ENCODE results near the gene CMC1. TPM values are rescaled to one million over a fixed set of nuclear protein-coding genes. Genes with fewer than 3 reads are reported as not detected.
A peak's percentile ranks its signal among the peaks of the same experiment; 100 is the strongest.

Gene CMC1
- total and polyA plus RNA-seq, 9 of the 15 experiments (the other 6 are each of a cell fraction or from before 2014, with no cell fraction given), result 15.9 to 74.6 (median 48.9) TPM

DNA sequence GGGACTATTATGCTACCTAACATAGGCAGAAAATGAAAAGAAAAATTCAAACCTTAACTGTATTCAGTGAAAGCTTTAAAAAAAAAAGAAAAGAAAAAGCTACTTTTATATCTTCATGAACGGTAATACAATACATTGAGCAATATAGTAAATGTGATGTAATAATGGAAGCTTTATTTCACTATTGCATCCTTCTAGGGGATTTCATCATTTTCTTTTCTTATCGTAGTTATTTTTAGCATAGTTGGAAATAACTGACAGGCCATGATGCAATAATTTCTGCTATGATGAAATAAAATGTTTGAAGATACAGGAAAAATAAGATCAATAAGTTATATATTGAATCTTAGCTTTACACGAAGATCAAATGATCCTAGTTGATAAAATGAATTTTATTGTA lies 66.8 kb downstream of the CMC1 start (continued):
- no peak for TF ChIP-seq ZNF174 (CRISPR knock-in tag; IDR thresholded peaks at IDR 0.05)
- TF ChIP-seq, protein P1, sequence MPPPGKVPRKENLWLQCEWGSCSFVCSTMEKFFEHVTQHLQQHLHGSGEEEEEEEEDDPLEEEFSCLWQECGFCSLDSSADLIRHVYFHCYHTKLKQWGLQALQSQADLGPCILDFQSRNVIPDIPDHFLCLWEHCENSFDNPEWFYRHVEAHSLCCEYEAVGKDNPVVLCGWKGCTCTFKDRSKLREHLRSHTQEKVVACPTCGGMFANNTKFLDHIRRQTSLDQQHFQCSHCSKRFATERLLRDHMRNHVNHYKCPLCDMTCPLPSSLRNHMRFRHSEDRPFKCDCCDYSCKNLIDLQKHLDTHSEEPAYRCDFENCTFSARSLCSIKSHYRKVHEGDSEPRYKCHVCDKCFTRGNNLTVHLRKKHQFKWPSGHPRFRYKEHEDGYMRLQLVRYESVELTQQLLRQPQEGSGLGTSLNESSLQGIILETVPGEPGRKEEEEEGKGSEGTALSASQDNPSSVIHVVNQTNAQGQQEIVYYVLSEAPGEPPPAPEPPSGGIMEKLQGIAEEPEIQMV (tag; conservative IDR thresholded peaks at IDR 0.05; ENCODE audit: low read depth), result no peak
- TF ChIP-seq ZFPM2 (CRISPR knock-in tag; IDR thresholded peaks at IDR 0.05), result no peak
- TF ChIP-seq ZNF232 (CRISPR knock-in tag; IDR thresholded peaks at IDR 0.05), result no peak
- no peak for TF ChIP-seq CSDE1 (IDR thresholded peaks at IDR 0.05)
- peak; percentile 98 for TF ChIP-seq TRIM24 (IDR thresholded peaks at IDR 0.05)
- TF ChIP-seq NFYB (IDR thresholded peaks at IDR 0.05; ENCODE audit: extremely low read depth, insufficient read length), result no peak
- 0 out of 2 replicates have a peak, but pooled peaks have one; percentile 23 for TF ChIP-seq MEF2A (IDR thresholded peaks at IDR 0.05; ENCODE audit: control insufficient read depth, low read depth, low read length)
- TF ChIP-seq DLX4 (CRISPR knock-in tag; IDR thresholded peaks at IDR 0.05), result no peak
- TF ChIP-seq ZNF507 (tag; conservative IDR thresholded peaks at IDR 0.05), result no peak
- TF ChIP-seq ETV6 (IDR thresholded peaks at IDR 0.05; ENCODE audit: borderline replicate concordance in 1 of 2, low read depth in 2 of 2, low read length in 1 of 2), result no peak
- TF ChIP-seq ETV6 (CRISPR knock-in tag; IDR thresholded peaks at IDR 0.05; ENCODE audit: borderline replicate concordance), result no peak
- peak; percentile 47 for TF ChIP-seq PKNOX1 (IDR thresholded peaks at IDR 0.05)
- TF ChIP-seq, protein P2, sequence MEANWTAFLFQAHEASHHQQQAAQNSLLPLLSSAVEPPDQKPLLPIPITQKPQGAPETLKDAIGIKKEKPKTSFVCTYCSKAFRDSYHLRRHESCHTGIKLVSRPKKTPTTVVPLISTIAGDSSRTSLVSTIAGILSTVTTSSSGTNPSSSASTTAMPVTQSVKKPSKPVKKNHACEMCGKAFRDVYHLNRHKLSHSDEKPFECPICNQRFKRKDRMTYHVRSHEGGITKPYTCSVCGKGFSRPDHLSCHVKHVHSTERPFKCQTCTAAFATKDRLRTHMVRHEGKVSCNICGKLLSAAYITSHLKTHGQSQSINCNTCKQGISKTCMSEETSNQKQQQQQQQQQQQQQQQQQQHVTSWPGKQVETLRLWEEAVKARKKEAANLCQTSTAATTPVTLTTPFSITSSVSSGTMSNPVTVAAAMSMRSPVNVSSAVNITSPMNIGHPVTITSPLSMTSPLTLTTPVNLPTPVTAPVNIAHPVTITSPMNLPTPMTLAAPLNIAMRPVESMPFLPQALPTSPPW (CRISPR knock-in tag; IDR thresholded peaks at IDR 0.05), result no peak
- no peak for TF ChIP-seq POLR2G (IDR thresholded peaks at IDR 0.05; ENCODE audit: low read depth, low read length)
- no peak for TF ChIP-seq NCOA6 (IDR thresholded peaks at IDR 0.05)
- no peak for TF ChIP-seq NELFE (IDR thresholded peaks at IDR 0.05; ENCODE audit: insufficient read depth, insufficient read length)
- TF ChIP-seq, protein P3, sequence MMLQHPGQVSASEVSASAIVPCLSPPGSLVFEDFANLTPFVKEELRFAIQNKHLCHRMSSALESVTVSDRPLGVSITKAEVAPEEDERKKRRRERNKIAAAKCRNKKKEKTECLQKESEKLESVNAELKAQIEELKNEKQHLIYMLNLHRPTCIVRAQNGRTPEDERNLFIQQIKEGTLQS (IDR thresholded peaks at IDR 0.05), result peak; percentile 92
- TF ChIP-seq, protein P3 (CRISPR knock-in tag; conservative IDR thresholded peaks at IDR 0.05), result no peak
- TF ChIP-seq CREBBP (IDR thresholded peaks at IDR 0.05; ENCODE audit: low read depth, low read length), result no peak
- TF ChIP-seq KLF10 (CRISPR knock-in tag; IDR thresholded peaks at IDR 0.05), result no peak
- no peak for TF ChIP-seq ZBTB34 (CRISPR knock-in tag; IDR thresholded peaks at IDR 0.05)
